Erythroblast (primary cell): ENCODE results near the gene SPATA17.

ENCODE experiments used
- GATA1 ChIP-seq: IDR thresholded peaks from 2 replicates; pipeline ENCODE4 v1.6.1; 2011; ENCODE audit warnings: low read depth, mild to moderate bottlenecking, control low read depth, low read length, moderate library complexity
- POLR2A ChIP-seq: IDR thresholded peaks from 2 replicates; pipeline ENCODE4 v1.6.1; 2011; ENCODE audit warnings: mild to moderate bottlenecking, low read length

DNA sequence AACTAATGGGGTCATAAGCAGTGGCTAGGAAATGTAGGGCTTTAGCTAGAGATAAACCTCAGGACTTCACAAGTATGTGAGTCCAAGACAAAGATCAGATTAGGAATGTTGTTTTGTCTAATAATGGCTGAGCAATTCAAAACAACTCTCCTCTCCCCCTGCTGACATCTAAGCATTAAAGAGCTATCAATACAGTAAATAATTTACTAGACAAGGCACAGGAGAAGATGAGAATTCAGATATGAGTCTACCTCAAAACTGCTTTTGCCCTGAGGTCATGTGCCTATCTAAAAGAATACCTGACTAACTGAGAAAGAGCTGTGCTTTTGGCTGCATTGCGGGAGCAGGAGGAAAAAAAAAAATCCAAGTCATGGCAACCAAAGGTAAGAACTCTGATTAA is 86.8 kb downstream of the SPATA17 start:
- TF ChIP-seq POLR2A (no peak), GATA1 (no peak)
